Mesenchymal stem cell (in vitro differentiated cells and primary cell): ENCODE measurements around the gene BAG5.

Experiments used
- DNase-seq: peaks from one replicate; pipeline ENCODE4 v3.0.0-alpha.2; 2013
- H2AFZ ChIP-seq: one replicate; pipeline ENCODE4 v1.6.1; 2013; ENCODE audit warnings: low read depth, mild to moderate bottlenecking, control low read depth, inconsistent platforms, low read length, moderate library complexity
- H2AK5ac ChIP-seq: 2 replicates; pipeline ENCODE4 v1.6.1; 2013; ENCODE audit warnings: low read length, moderate library complexity, mild to moderate bottlenecking, inconsistent platforms; ENCODE audit not compliant: severe bottlenecking
- H2BK120ac ChIP-seq: one replicate; pipeline ENCODE4 v1.6.1; 2013; ENCODE audit warnings: low read depth, mild to moderate bottlenecking, inconsistent platforms, low read length, moderate library complexity
- H2BK12ac ChIP-seq, 2 experiments: one replicate each; pipeline ENCODE4 v1.6.1; 2013; ENCODE audit warnings: inconsistent platforms in 2 of 2, low read length in 2 of 2, mild to moderate bottlenecking in 2 of 2, moderate library complexity in 2 of 2, control low read depth in 1 of 2
- H2BK15ac ChIP-seq: one replicate; pipeline ENCODE4 v1.6.1; 2013; ENCODE audit warnings: mild to moderate bottlenecking, low read depth, inconsistent platforms; ENCODE audit not compliant: poor library complexity, severe bottlenecking
- H2BK5ac ChIP-seq: 2 replicates; pipeline ENCODE4 v1.6.1; 2013; ENCODE audit warnings: low read depth, mild to moderate bottlenecking, low read length, control low read depth, inconsistent platforms; ENCODE audit not compliant: poor library complexity, severe bottlenecking
- H3K14ac ChIP-seq, 2 experiments: one replicate each; pipeline ENCODE4 v1.6.1; 2013; ENCODE audit warnings: inconsistent platforms in 2 of 2, low read length in 2 of 2, control low read depth in 1 of 2, mild to moderate bottlenecking in 1 of 2, moderate library complexity in 1 of 2
- H3K18ac ChIP-seq, 2 experiments: one replicate each; pipeline ENCODE4 v1.6.1; 2013; ENCODE audit warnings: inconsistent platforms in 2 of 2, low read length in 2 of 2, control low read depth in 1 of 2, low read depth in 1 of 2, mild to moderate bottlenecking in 1 of 2
- H3K23ac ChIP-seq, 2 experiments: one replicate each; pipeline ENCODE4 v1.6.1; 2013; ENCODE audit warnings: inconsistent platforms in 2 of 2, low read length in 2 of 2, mild to moderate bottlenecking in 2 of 2, moderate library complexity in 2 of 2, control low read depth in 1 of 2
- H3K27ac ChIP-seq: 2 replicates; pipeline ENCODE4 v1.5.1; 2013; ENCODE audit warnings: mild to moderate bottlenecking, moderate library complexity, low read length, control low read depth, inconsistent platforms; ENCODE audit not compliant: poor library complexity, severe bottlenecking
- H3K27me3 ChIP-seq, 2 experiments: 2 replicates each; pipeline versions ENCODE4 v1.6.1 to v1.7.0; 2013; ENCODE audit warnings: low read length in 2 of 2, mild to moderate bottlenecking in 2 of 2, moderate library complexity in 2 of 2, control low read depth in 1 of 2, inconsistent platforms in 1 of 2; ENCODE audit not compliant: control insufficient read depth in 1 of 2, insufficient read depth in 1 of 2
- H3K36me3 ChIP-seq, 2 experiments: 2 replicates each; pipeline versions ENCODE4 v1.6.1 to v1.7.0; 2013; ENCODE audit warnings: low read length in 2 of 2, control low read depth in 1 of 2, inconsistent platforms in 1 of 2, low read depth in 1 of 2, mild to moderate bottlenecking in 1 of 2; ENCODE audit not compliant: insufficient read depth in 2 of 2, control insufficient read depth in 1 of 2
- H3K4ac ChIP-seq, 2 experiments: one replicate each; pipeline ENCODE4 v1.6.1; 2013; ENCODE audit warnings: inconsistent platforms in 2 of 2, low read length in 2 of 2, mild to moderate bottlenecking in 2 of 2, moderate library complexity in 2 of 2, control low read depth in 1 of 2, low read depth in 1 of 2
- H3K4me1 ChIP-seq: 2 replicates; pipeline ENCODE4 v1.6.1; 2013; ENCODE audit warnings: low read depth, low read length, control low read depth; ENCODE audit not compliant: control insufficient read depth, insufficient read depth
- H3K4me2 ChIP-seq: 2 replicates; pipeline ENCODE4 v1.6.1; 2013; ENCODE audit warnings: low read length, mild to moderate bottlenecking, inconsistent platforms; ENCODE audit not compliant: poor library complexity, severe bottlenecking
- H3K4me3 ChIP-seq, 2 experiments: 2 replicates each; pipeline versions ENCODE4 v1.5.1 to v1.7.0; 2013; ENCODE audit warnings: low read length in 2 of 2, mild to moderate bottlenecking in 2 of 2, control low read depth in 1 of 2, low read depth in 1 of 2; ENCODE audit not compliant: insufficient read depth in 1 of 2
- H3K79me1 ChIP-seq: replicated peaks from 2 replicates; pipeline ENCODE4 v1.6.1; 2013; ENCODE audit warnings: mild to moderate bottlenecking, control low read depth, low read length, inconsistent platforms; ENCODE audit not compliant: poor library complexity, severe bottlenecking
- H3K9ac ChIP-seq: 2 replicates; pipeline ENCODE4 v1.7.0; 2013; ENCODE audit warnings: mild to moderate bottlenecking, low read length, moderate library complexity
- H3K9me3 ChIP-seq: 2 replicates; pipeline ENCODE4 v1.7.0; 2013; ENCODE audit warnings: mild to moderate bottlenecking, low read length; ENCODE audit not compliant: control insufficient read depth
- H4K8ac ChIP-seq: one replicate; pipeline ENCODE4 v1.6.1; 2013; ENCODE audit warnings: inconsistent platforms, mild to moderate bottlenecking, low read length, moderate library complexity
- H4K91ac ChIP-seq: one replicate; pipeline ENCODE4 v1.6.1; 2013; ENCODE audit warnings: mild to moderate bottlenecking, low read length, inconsistent platforms
- WGBS: methylation state at CpG from one replicate; pipeline ENCODE4 v1.1.7; 2013; ENCODE audit warnings: mixed read lengths; 5-methylcytosine and 5-hydroxymethylcytosine counted together

The BAG5 gene

DNA sequence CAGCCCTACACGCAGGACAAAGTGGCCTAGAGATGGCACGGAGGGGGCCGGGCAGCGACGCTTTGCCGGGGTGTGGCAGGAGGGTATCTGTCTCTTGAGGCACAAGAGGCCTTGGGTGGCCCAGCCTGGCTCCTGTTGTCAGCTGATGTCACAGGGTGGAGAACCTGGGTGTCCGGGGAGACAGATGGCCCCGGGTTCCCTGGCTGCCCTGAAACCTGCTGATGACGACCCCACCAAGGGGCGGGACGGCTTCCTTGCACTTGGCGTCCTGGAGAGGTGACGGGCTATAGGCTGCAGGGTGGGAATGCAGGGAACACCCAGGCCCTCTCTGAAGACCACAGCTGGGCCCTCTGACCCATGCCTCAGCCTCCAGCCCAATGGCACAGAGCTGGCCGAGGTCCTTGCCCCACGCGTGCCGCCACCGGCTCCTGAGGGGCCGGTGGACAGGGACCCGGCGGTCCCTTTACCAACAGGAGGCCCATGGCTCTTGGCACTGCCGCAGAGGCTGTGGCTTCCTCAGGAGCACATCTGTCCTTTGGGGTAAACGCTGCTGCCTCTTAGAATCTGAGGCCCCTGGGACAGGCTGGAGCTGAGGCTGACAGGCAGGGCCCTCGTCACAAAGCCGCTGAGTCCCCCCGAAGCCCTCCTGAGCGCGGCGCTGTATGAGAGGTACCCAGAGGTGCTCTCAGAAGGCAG lies 17.1 kb downstream of the BAG5 start:
- H2BK5ac ChIP-seq: no peak overlapping the region
- H3K27ac ChIP-seq: no peak overlapping the region
- H3K4me3 ChIP-seq: no peak overlapping the region
- H2BK120ac ChIP-seq: no peak overlapping the region
- no peak overlapping the region for H2AFZ ChIP-seq
- no peak overlapping the region for H2AK5ac ChIP-seq
- 88% methylated on average over 29 of the region's 29 CpGs for WGBS
- H3K9ac ChIP-seq: no peak overlapping the region
- no peak overlapping the region for H3K4me2 ChIP-seq
- peaks cover 54% of the 10 kb centered on the region for H3K4me1 ChIP-seq
- H3K14ac ChIP-seq: no peak overlapping the region
- H4K91ac ChIP-seq: no peak overlapping the region
- no peak overlapping the region for H4K8ac ChIP-seq
- DNase-seq: no peak
- no peak overlapping the region for H2BK12ac ChIP-seq
- H3K79me1 ChIP-seq: peaks cover 15% of the 10 kb centered on the region
- no peak overlapping the region for H3K18ac ChIP-seq
- H3K23ac ChIP-seq: no peak overlapping the region
- H3K9me3 ChIP-seq: no peaks in the 10 kb centered on the region
- peaks cover 0 to 10% of the 10 kb centered on the region in 2 experiments for H3K36me3 ChIP-seq
- H3K4ac ChIP-seq: no peak overlapping the region
- H3K27me3 ChIP-seq: no peaks in the 10 kb centered on the region
- no peak overlapping the region for H2BK15ac ChIP-seq

DNA sequence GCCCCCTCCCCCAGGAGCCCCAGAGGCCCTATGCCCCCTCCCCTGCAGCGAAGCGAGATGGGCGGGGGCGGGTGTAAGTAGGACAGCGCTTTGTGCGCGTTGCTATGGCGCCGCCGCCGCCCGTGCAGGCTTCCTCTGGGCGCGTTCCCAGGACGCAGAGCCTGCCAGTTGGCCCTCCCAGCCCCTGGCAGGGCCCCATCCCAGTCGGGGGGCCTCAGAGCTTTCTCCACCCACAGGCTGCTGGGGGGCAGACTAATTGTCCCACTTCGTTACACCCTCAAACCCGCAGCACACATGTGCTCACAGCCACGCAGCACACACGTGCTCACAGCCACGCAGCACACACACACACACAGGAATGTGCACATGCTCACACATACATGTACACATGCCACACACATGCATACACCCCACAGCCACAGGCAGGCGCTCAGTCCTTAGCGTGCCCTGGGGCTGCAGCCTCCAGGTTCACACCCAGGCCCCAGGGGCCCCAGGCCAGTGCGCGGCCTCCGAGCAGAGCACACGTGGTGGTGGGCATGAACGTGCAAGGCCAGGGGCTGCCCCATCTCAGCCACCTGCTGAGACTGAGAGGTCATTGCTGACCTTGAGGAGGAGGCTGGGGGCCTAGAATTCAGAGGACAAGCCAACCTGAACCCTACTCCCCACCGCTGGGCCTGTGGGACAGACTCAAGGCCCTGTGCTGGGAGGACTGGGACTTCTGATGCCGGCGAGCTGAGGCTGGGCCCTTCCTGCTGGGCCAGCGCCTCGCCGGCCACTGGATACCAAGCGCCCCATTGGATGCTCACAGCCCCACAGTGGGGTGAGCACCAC lies 17.9 kb downstream of the BAG5 start:
- no peak overlapping the region for H2AFZ ChIP-seq
- H3K9me3 ChIP-seq: no peaks in the 10 kb centered on the region
- H3K4me2 ChIP-seq: no peak overlapping the region
- H3K27me3 ChIP-seq: no peaks in the 10 kb centered on the region
- H4K91ac ChIP-seq: no peak overlapping the region
- 91% methylated on average over 35 of the region's 35 CpGs for WGBS
- H3K14ac ChIP-seq: no peak overlapping the region
- no peak overlapping the region for H2AK5ac ChIP-seq
- H4K8ac ChIP-seq: no peak overlapping the region
- no peak overlapping the region for H3K9ac ChIP-seq
- H2BK12ac ChIP-seq: no peak overlapping the region
- H3K4me1 ChIP-seq: peaks cover 51% of the 10 kb centered on the region
- peaks cover 0 to 10% of the 10 kb centered on the region in 2 experiments for H3K36me3 ChIP-seq
- H2BK120ac ChIP-seq: no peak overlapping the region
- H3K27ac ChIP-seq: no peak overlapping the region
- H3K4me3 ChIP-seq: no peak overlapping the region
- H3K18ac ChIP-seq: no peak overlapping the region
- H2BK15ac ChIP-seq: no peak overlapping the region
- no peak overlapping the region for H3K4ac ChIP-seq
- DNase-seq: no peak
- H3K79me1 ChIP-seq: peaks cover 12% of the 10 kb centered on the region
- H3K23ac ChIP-seq: no peak overlapping the region
- H2BK5ac ChIP-seq: no peak overlapping the region

DNA sequence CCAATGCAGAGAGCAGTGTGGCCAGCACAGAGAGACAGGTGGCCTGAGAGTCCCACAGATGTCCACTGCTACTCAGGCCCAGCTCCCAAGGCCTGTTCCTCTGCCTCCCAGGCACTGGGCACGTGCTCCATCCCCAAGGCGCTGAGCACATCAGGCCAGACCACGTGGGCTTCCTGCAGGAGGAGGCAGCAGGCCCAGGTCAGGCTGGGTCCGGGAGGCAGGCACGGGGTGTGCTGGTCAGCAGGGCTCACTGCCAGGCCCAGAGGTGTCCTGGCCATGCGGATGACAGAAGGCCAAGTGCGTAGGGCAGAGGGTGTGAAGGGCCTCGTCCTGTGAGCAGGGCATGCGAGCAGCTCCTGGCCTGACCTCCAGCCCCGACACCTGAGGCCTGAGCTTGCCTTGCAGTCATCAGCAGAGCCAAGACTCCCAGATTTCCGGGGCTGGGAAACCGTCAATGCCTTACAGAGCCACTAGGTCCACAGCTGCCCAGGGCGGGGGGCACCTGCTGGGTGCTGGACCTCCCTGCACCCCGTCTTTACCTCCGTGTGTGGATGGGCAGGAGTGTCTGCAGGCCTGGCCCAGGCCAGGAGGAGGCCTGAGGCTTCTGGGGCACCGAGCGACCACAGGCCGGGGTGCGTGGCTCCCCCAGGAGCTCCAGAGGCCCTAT lies 18.6 kb downstream of the BAG5 start:
- H2BK12ac ChIP-seq: peak overlapping the region in 1 of 2 experiments; percentile 11
- no peak overlapping the region for H3K4ac ChIP-seq
- H3K27me3 ChIP-seq: no peaks in the 10 kb centered on the region
- H2BK5ac ChIP-seq: no peak overlapping the region
- H3K23ac ChIP-seq: no peak overlapping the region
- peaks cover 48% of the 10 kb centered on the region for H3K4me1 ChIP-seq
- H3K18ac ChIP-seq: peak overlapping the region in 1 of 2 experiments; percentile 11
- no peaks in the 10 kb centered on the region for H3K9me3 ChIP-seq
- H4K91ac ChIP-seq: peak overlapping the region; percentile 23
- no peak overlapping the region for H3K4me2 ChIP-seq
- no peak overlapping the region for H4K8ac ChIP-seq
- H3K9ac ChIP-seq: peak overlapping the region; percentile 26
- H3K4me3 ChIP-seq: no peak overlapping the region
- H3K14ac ChIP-seq: no peak overlapping the region
- H2BK120ac ChIP-seq: no peak overlapping the region
- peaks cover 5% of the 10 kb centered on the region for H3K79me1 ChIP-seq
- H2AFZ ChIP-seq: no peak overlapping the region
- H3K27ac ChIP-seq: no peak overlapping the region
- no peak overlapping the region for H2AK5ac ChIP-seq
- no peak for DNase-seq
- 91% methylated on average over 19 of the region's 19 CpGs for WGBS
- H3K36me3 ChIP-seq: peaks cover 0 to 8% of the 10 kb centered on the region in 2 experiments
- H2BK15ac ChIP-seq: no peak overlapping the region

DNA sequence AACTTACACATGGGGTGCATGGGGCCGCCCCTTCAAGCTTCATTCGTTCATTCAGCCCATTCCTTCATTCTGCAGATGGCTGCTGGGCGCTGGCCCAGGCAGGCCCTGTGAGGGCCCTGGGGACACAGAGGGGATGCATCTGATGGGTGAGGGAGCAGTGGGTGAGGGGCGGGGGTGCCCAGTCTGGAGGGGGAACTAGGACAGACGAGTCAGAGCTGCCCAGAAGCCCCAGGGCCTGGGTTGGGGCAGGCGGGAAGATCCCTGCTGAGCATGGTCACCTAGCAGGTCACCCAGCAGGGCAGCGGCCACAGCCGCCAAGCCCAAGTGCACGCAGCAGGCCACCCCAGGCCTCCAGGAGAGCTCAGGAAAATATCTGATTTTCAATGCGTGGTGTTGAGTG lies 19.3 kb downstream of the BAG5 start:
- Histone ChIP-seq H3K4ac (no peak overlapping the region), H3K18ac (no peak overlapping the region), H4K8ac (no peak overlapping the region), H3K23ac (no peak overlapping the region), H3K36me3 (peaks cover 0 to 4% of the 10 kb centered on the region in 2 experiments), H3K4me1 (peaks cover 52% of the 10 kb centered on the region), H2BK12ac (no peak overlapping the region), H2BK15ac (no peak overlapping the region), H3K27me3 (no peaks in the 10 kb centered on the region), H3K79me1 (no peaks in the 10 kb centered on the region), H3K9ac (peak overlapping the region; percentile 48), H3K14ac (no peak overlapping the region), H3K4me3 (no peak overlapping the region), H2BK120ac (no peak overlapping the region), H3K4me2 (no peak overlapping the region), H4K91ac (no peak overlapping the region), H3K9me3 (no peaks in the 10 kb centered on the region), H2AFZ (no peak overlapping the region), H3K27ac (no peak overlapping the region), H2BK5ac (no peak overlapping the region), H2AK5ac (no peak overlapping the region)
- WGBS: 87% methylated on average over 9 of the region's 10 CpGs
- DNase-seq: no peak
